ENCODE results near the gene KNDC1.

The KNDC1 gene

GRCh38 chr10:133182190-133182589, 22.2 kb downstream of the KNDC1 start:
- Histone ChIP-seq H3K4me1 (ENCODE audit: control insufficient read depth, insufficient read depth, low read length) (no peaks in the 10 kb centered on the region; the same call in 1 of the 2 replicates), H3K9me3 (ENCODE audit: control insufficient read depth, insufficient read depth, low read depth, low read length) (peaks cover 14% of the 10 kb centered on the region), H3K36me3 (ENCODE audit: control insufficient read depth, insufficient read depth, low read length) (peaks cover 11% of the 10 kb centered on the region)

DNA sequence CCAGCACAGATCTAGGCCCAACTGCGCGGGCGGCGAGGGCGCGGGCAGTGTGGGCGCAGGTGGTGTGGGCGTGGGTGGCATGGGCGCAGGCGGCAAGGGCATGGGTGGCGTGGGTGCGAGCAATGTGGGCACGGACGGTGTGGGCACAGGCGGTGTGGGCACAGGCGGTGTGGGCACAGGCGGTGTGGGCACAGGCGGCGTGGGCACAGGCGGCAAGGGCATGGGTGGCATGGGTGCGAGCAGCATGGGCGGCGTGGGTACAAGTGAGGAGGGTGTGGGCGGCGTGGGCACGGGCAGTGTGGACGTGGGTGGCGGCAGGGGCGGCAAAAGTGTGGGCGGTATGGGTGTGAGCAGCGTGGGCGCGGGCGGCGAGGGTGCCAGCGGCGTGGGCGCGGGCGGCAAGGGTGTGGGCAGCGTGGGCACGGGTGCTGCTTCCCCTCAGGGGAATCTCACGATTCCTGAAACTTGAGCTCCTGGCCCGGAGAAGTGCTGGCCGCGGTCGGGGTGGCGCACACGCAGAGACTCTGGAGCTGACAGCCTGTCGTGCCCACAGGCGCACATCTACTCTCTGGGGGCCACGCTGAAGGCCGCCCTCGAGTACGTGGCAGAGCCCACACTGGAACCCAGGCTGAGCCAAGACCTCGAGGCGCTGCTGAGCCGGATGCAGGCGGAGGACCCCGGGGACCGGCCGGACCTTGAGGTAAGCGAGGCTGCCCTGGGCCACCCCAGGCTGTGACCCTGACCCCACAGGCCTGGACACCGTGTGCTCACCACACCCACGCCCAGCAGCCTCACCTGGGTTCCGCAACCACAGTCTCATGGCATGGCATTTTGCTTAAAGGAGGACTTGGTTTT, 23.0 kb downstream of the KNDC1 start:
- no peaks in the 10 kb centered on the region; the same call in 1 of the 2 replicates for H3K4me1 ChIP-seq (ENCODE audit: control insufficient read depth, insufficient read depth, low read length)
- no peak overlapping the region for H3K4me3 ChIP-seq (ENCODE audit: low read depth, low read length)
- H3K36me3 ChIP-seq (ENCODE audit: control insufficient read depth, insufficient read depth, low read length) = peaks cover 15% of the 10 kb centered on the region
- H3K27ac ChIP-seq (ENCODE audit: low read depth, low read length) = no peak overlapping the region
- no peak overlapping the region for H3K9ac ChIP-seq (ENCODE audit: low read length)
- H3K9me3 ChIP-seq (ENCODE audit: control insufficient read depth, insufficient read depth, low read depth, low read length) = peaks cover 5% of the 10 kb centered on the region
- H3K27me3 ChIP-seq (ENCODE audit: control insufficient read depth, insufficient read depth, low read length) = no peaks in the 10 kb centered on the region

More at GRCh38 chr10:133182190-133182589, 22.2 kb downstream of the KNDC1 start:
- H3K27ac ChIP-seq (ENCODE audit: low read depth, low read length) = no peak overlapping the region
- no peak overlapping the region for H3K9ac ChIP-seq (ENCODE audit: low read length)
- H3K4me3 ChIP-seq (ENCODE audit: low read depth, low read length) = no peak overlapping the region
- no peaks in the 10 kb centered on the region for H3K27me3 ChIP-seq (ENCODE audit: control insufficient read depth, insufficient read depth, low read length)

- H3K9ac ChIP-seq (ENCODE audit: low read length) = no peak overlapping the region
- H3K9me3 ChIP-seq (ENCODE audit: control insufficient read depth, insufficient read depth, low read depth, low read length) = peaks cover 5% of the 10 kb centered on the region; the same call in 1 of the 2 replicates
- H3K36me3 ChIP-seq (ENCODE audit: control insufficient read depth, insufficient read depth, low read length) = peaks cover 15% of the 10 kb centered on the region
- H3K27me3 ChIP-seq (ENCODE audit: control insufficient read depth, insufficient read depth, low read length) = no peaks in the 10 kb centered on the region
- no peak overlapping the region for H3K4me3 ChIP-seq (ENCODE audit: low read depth, low read length)
- no peak overlapping the region for H3K27ac ChIP-seq (ENCODE audit: low read depth, low read length)
- no peaks in the 10 kb centered on the region; the same call in 1 of the 2 replicates for H3K4me1 ChIP-seq (ENCODE audit: control insufficient read depth, insufficient read depth, low read length)
These were observed 23.8 kb downstream of the KNDC1 start for GRCh38 chr10:133183646-133184378.

- Histone ChIP-seq H3K4me1 (ENCODE audit: control insufficient read depth, insufficient read depth, low read length) (no peaks in the 10 kb centered on the region; the same call in 1 of the 2 replicates), H3K4me3 (ENCODE audit: low read depth, low read length) (no peak overlapping the region), H3K9me3 (ENCODE audit: control insufficient read depth, insufficient read depth, low read depth, low read length) (peaks cover 5% of the 10 kb centered on the region; the same call in 1 of the 2 replicates), H3K27me3 (ENCODE audit: control insufficient read depth, insufficient read depth, low read length) (no peaks in the 10 kb centered on the region), H3K27ac (ENCODE audit: low read depth, low read length) (no peak overlapping the region), H3K36me3 (ENCODE audit: control insufficient read depth, insufficient read depth, low read length) (peaks cover 15% of the 10 kb centered on the region), H3K9ac (ENCODE audit: low read length) (no peak overlapping the region)
These were observed 24.7 kb downstream of the KNDC1 start for GRCh38 chr10:133184591-133185244.

GRCh38 chr10:133185421-133185820, 25.4 kb downstream of the KNDC1 start:
- no peak overlapping the region for H3K4me3 ChIP-seq (ENCODE audit: low read depth, low read length)
- H3K27me3 ChIP-seq (ENCODE audit: control insufficient read depth, insufficient read depth, low read length) = no peaks in the 10 kb centered on the region
- H3K4me1 ChIP-seq (ENCODE audit: control insufficient read depth, insufficient read depth, low read length) = no peaks in the 10 kb centered on the region; the same call in 1 of the 2 replicates
- H3K9ac ChIP-seq (ENCODE audit: low read length) = no peak overlapping the region
- peaks cover 15% of the 10 kb centered on the region for H3K36me3 ChIP-seq (ENCODE audit: control insufficient read depth, insufficient read depth, low read length)
- peaks cover 5% of the 10 kb centered on the region; the same call in 1 of the 2 replicates for H3K9me3 ChIP-seq (ENCODE audit: control insufficient read depth, insufficient read depth, low read depth, low read length)
- H3K27ac ChIP-seq (ENCODE audit: low read depth, low read length) = no peak overlapping the region

DNA sequence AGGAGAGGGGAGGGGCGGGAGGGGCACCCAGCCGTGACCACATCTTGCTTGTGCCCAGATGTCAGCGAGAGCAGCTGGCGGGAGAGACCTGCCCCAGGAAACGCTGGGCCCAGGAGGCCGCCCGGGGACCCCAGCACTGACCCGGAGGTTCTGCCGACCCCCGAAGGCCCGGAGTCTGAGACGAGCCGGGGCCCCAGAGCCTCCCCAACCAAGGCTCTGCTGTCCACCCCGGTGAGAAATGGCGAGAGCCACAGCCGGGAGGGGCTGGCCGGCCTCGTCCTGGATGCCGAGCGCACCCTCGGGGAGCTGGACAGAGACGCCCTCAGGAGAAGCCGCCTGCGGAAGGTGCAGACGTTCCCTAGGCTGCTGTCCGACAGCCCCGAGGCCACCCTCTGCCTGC, 25.9 kb downstream of the KNDC1 start:
- Histone ChIP-seq H3K27ac (ENCODE audit: low read depth, low read length) (no peak overlapping the region), H3K27me3 (ENCODE audit: control insufficient read depth, insufficient read depth, low read length) (no peaks in the 10 kb centered on the region), H3K9ac (ENCODE audit: low read length) (no peak overlapping the region), H3K9me3 (ENCODE audit: control insufficient read depth, insufficient read depth, low read depth, low read length) (peaks cover 5% of the 10 kb centered on the region; the same call in 1 of the 2 replicates), H3K4me1 (ENCODE audit: control insufficient read depth, insufficient read depth, low read length) (no peaks in the 10 kb centered on the region; the same call in 1 of the 2 replicates), H3K4me3 (ENCODE audit: low read depth, low read length) (no peak overlapping the region), H3K36me3 (ENCODE audit: control insufficient read depth, insufficient read depth, low read length) (peaks cover 15% of the 10 kb centered on the region)

- Histone ChIP-seq H3K9me3 (ENCODE audit: control insufficient read depth, insufficient read depth, low read depth, low read length) (peaks cover 5% of the 10 kb centered on the region; the same call in 1 of the 2 replicates), H3K9ac (ENCODE audit: low read length) (no peak overlapping the region), H3K4me3 (ENCODE audit: low read depth, low read length) (no peak overlapping the region), H3K36me3 (ENCODE audit: control insufficient read depth, insufficient read depth, low read length) (peaks cover 15% of the 10 kb centered on the region), H3K4me1 (ENCODE audit: control insufficient read depth, insufficient read depth, low read length) (no peaks in the 10 kb centered on the region; the same call in 1 of the 2 replicates), H3K27me3 (ENCODE audit: control insufficient read depth, insufficient read depth, low read length) (no peaks in the 10 kb centered on the region), H3K27ac (ENCODE audit: low read depth, low read length) (no peak overlapping the region)
These were observed 26.5 kb downstream of the KNDC1 start for GRCh38 chr10:133186416-133187090.

DNA sequence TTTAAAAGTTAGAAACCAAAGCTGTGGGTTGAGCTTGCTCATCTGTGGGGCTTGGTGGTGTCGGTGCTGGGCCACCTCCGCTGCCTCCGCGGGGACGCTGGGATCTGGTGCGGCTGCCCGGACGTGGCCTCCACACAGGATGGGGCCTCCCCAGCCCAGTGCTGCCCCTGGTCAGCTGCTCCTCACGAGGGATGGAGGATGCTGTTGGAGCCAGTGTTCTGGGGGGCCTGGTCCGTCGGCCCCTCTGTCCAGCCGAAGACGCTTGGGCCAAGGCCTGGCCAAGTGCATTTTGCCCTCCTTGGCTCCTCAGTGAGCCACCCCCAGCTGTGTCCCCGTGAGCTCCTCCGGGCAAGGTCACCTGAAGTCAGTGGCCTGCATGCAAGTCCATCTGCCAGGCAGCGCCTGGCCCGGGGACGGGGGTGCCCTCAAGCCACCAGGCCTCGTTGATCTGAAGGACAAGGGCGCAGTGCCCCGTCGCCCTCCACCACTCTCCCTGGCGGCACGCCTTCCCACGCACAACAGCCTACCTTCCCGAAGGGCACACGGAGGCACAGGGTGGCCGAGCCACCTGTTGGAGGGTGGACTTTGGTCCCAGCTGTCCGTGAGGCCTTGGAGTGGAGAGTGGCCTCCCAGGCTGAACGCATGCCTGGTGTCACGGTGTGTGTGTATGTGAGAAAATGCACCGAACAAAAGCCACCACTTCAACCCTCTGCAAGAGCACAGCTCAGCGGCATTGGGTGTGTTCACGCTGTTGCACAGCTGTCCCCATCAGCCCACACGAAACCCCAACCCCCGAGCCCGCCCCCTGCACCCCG, 27.3 kb downstream of the KNDC1 start:
- Histone ChIP-seq H3K27ac (ENCODE audit: low read depth, low read length) (no peak overlapping the region), H3K27me3 (ENCODE audit: control insufficient read depth, insufficient read depth, low read length) (no peaks in the 10 kb centered on the region), H3K9me3 (ENCODE audit: control insufficient read depth, insufficient read depth, low read depth, low read length) (peaks cover 11% of the 10 kb centered on the region; the same call in 1 of the 2 replicates), H3K36me3 (ENCODE audit: control insufficient read depth, insufficient read depth, low read length) (peaks cover 15% of the 10 kb centered on the region), H3K4me1 (ENCODE audit: control insufficient read depth, insufficient read depth, low read length) (no peaks in the 10 kb centered on the region; the same call in 1 of the 2 replicates), H3K9ac (ENCODE audit: low read length) (no peak overlapping the region), H3K4me3 (ENCODE audit: low read depth, low read length) (no peak overlapping the region)

DNA sequence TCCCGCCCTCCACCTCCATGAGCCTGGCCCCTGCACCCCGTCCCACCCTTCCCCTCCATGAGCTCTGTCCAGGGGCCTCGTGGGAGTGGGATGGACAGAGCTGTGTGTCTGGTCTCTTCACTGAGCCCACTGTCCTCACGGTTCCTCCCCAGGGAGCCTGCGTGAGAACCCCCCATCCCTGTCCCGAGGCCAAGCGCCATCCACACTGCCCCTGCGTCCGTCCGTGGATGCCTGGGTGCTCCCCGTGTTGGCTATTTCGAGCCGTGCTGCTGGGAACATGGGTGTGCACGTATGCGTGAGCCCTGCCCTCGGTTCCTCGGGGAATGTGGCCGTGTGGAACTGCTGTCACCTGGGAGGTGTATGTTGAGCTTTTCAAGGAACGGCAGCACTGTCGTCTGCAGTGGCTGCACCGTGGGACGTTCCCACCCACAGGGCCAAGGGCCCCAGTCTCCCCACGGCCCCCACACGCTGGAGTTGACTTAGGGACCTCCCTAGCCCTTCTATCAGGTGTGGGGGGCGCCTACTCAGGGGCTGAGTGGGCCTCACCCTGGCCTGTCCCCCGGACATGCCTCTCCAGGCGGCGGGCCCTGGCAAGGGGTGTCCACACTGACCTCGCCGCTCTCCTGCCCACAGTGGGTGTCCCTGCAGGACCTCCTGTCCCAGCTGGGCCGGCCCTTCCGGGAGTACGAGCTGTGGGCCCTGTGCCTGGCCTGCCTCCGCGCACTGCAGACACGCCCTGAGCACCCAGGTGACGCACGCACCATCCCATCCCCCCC, 28.1 kb downstream of the KNDC1 start:
- H3K4me1 ChIP-seq (ENCODE audit: control insufficient read depth, insufficient read depth, low read length) = no peaks in the 10 kb centered on the region; the same call in 1 of the 2 replicates
- H3K36me3 ChIP-seq (ENCODE audit: control insufficient read depth, insufficient read depth, low read length) = peaks cover 15% of the 10 kb centered on the region
- H3K9ac ChIP-seq (ENCODE audit: low read length) = no peak overlapping the region
- H3K4me3 ChIP-seq (ENCODE audit: low read depth, low read length) = no peak overlapping the region
- no peaks in the 10 kb centered on the region for H3K27me3 ChIP-seq (ENCODE audit: control insufficient read depth, insufficient read depth, low read length)
- H3K9me3 ChIP-seq (ENCODE audit: control insufficient read depth, insufficient read depth, low read depth, low read length) = peaks cover 11% of the 10 kb centered on the region; the same call in 1 of the 2 replicates
- no peak overlapping the region for H3K27ac ChIP-seq (ENCODE audit: low read depth, low read length)

All from HUES6 (cell line).